Left lobe of liver (tissue), 2 donors: ENCODE measurements around the gene KIAA0408. TPM values are rescaled to one million over a fixed set of nuclear protein-coding genes. Genes with fewer than 3 reads are reported as not detected.
"Not testable (repeated sequence)": the region's sequence is repeated elsewhere in the genome, so short reads cannot be mapped to it uniquely, and the experiment has no call there.

ENCODE experiments used
- ATAC-seq: fragments of 200-7000 bp; cut with Tn5 transposase; one replicate; pipeline ENCODE4 v1.9.1; 2020; ENCODE audit warnings: mild to moderate bottlenecking, moderate library complexity
- DNase-seq: peaks from one replicate; pipeline ENCODE4 v3.0.0-alpha.2; 2020; ENCODE audit warnings: low spot score
- total RNA-seq: library from RNA; stranded (reverse); gene quantifications from one replicate; pipeline ENCODE4 v1.2.1, GENCODE V29; 2021
- donor health status: DM: no; HTN: no; CAD: no; lungs with moderate emphysema.
- donor health status: DM: no; HTN: yes; CAD: no.

Gene KIAA0408
- total RNA-seq, 1 donor from 2014 or later: 0.13 TPM

- ATAC-seq: peak; percentile 99
- DNase-seq: peak; percentile 47
Observed at GRCh38 chr6:127420556-127420955, 38.6 kb downstream of the KIAA0408 start.

GRCh38 chr6:127415096-127415495, 44.1 kb downstream of the KIAA0408 start:
- ATAC-seq (no peak), DNase-seq (no peak)

- DNase-seq, ATAC-seq: not testable (repeated sequence)
Observed at GRCh38 chr6:127413123-127413522, 46.1 kb downstream of the KIAA0408 start.

- not testable (repeated sequence) for DNase-seq, ATAC-seq
Observed at GRCh38 chr6:127412016-127412415, 47.2 kb downstream of the KIAA0408 start.

Other genes starting within 250 kb of the KIAA0408 start
- 15.8 TPM for gene RNF146, start 192.5 kb downstream of the KIAA0408 start, total RNA-seq
- 36.6 TPM for gene ECHDC1, start 115.8 kb downstream of the KIAA0408 start, total RNA-seq
- gene C6orf58, start 117.8 kb upstream of the KIAA0408 start, total RNA-seq: not detected